CD4-positive, alpha-beta T cell (primary cell): ENCODE measurements around the gene PKD1L1. TPM values are rescaled to one million over a fixed set of nuclear protein-coding genes. Genes with fewer than 3 reads are reported as not detected.

Source experiments
- ATAC-seq: fragments of 200-7000 bp; cut with Tn5 transposase; one replicate; pipeline ENCODE4 v1.10.0; 2022; ENCODE audit warnings: mild to moderate bottlenecking; ENCODE audit not compliant: poor library complexity
- CTCF ChIA-PET: fragments of 350-600 bp; sonication (Branson Sonifier 250); formaldehyde crosslinking; loops from one replicate; lab custom pipeline; 2021; ENCODE audit warnings: antibody characterized with exemption, inconsistent platforms; lab: Charles Lee
- POLR2A ChIA-PET: fragments of 350-600 bp; sonication (Branson Sonifier 250); formaldehyde crosslinking; loops from one replicate; lab custom pipeline; 2021; ENCODE audit warnings: antibody characterized with exemption, inconsistent platforms; lab: Charles Lee
- DNase-seq, 14 experiments: peaks; one replicate each; pipeline ENCODE4 v3.0.0-alpha.2; 2013 to 2020; ENCODE audit warnings: mixed read lengths in 2 of 14
- H3K27ac ChIP-seq, 2 donors: one replicate each; pipeline versions ENCODE4 v1.5.1 to v1.7.0; 2013; ENCODE audit warnings: low read length in 2 of 2, low read depth in 1 of 2, mild to moderate bottlenecking in 1 of 2
- H3K27me3 ChIP-seq, 2 experiments: 1 replicate in 1 of 2; 2 replicates in 1 of 2; pipeline versions ENCODE4 v1.6.1 to v1.7.0; 2013; ENCODE audit warnings: low read length in 2 of 2, control low read depth in 1 of 2, mild to moderate bottlenecking in 1 of 2, moderate library complexity in 1 of 2; ENCODE audit not compliant: insufficient read depth in 2 of 2, control insufficient read depth in 1 of 2
- H3K36me3 ChIP-seq: one replicate; pipeline ENCODE4 v1.6.1; 2013; ENCODE audit warnings: low read length, control low read depth; ENCODE audit not compliant: insufficient read depth
- H3K4me1 ChIP-seq: one replicate; pipeline ENCODE4 v1.6.1; 2013; ENCODE audit warnings: low read length, control low read depth; ENCODE audit not compliant: insufficient read depth
- H3K4me3 ChIP-seq: one replicate; pipeline ENCODE4 v1.5.1; 2013; ENCODE audit warnings: mild to moderate bottlenecking, low read length, moderate library complexity
- H3K9me3 ChIP-seq, 2 experiments: 1 replicate in 1 of 2; 2 replicates in 1 of 2; pipeline versions ENCODE4 v1.6.1 to v1.7.0; 2013; ENCODE audit warnings: low read length in 2 of 2, mild to moderate bottlenecking in 2 of 2, control low read depth in 1 of 2, moderate library complexity in 1 of 2; ENCODE audit not compliant: control insufficient read depth in 1 of 2, insufficient read depth in 1 of 2
- H3K27ac Mint-ChIP-seq: one replicate; pipeline ENCODE4 v1.8.0; 2020; ENCODE audit warnings: mixed read lengths
- H3K27me3 Mint-ChIP-seq: one replicate; pipeline ENCODE4 v1.8.0; 2021; ENCODE audit warnings: mixed read lengths
- H3K36me3 Mint-ChIP-seq: one replicate; pipeline ENCODE4 v1.8.0; 2021; ENCODE audit warnings: low read depth, mixed read lengths
- H3K4me1 Mint-ChIP-seq: one replicate; pipeline ENCODE4 v1.8.0; 2021; ENCODE audit warnings: low read depth, mixed read lengths
- H3K4me3 Mint-ChIP-seq: one replicate; pipeline ENCODE4 v1.8.0; 2020; ENCODE audit warnings: mild to moderate bottlenecking, mixed read lengths
- H3K9me3 Mint-ChIP-seq: one replicate; pipeline ENCODE4 v1.8.0; 2020; ENCODE audit warnings: mixed read lengths
- CTCF ChIP-seq: fragments of 200-600 bp; IDR thresholded peaks from one replicate; pipeline ENCODE4 v1.8.0; 2022; ENCODE audit warnings: antibody characterized with exemption, mild to moderate bottlenecking
- intact Hi-C, 2 experiments: fragments of 100-400 bp; cut with DNase I in 1 of 2; cut with micrococcal nuclease in 1 of 2; formaldehyde crosslinking; loops; one replicate each; pipeline versions ENCODE4 v1.15.1 to v1.9.0; 2023 to 2025; cut with DNase I, micrococcal nuclease
- total RNA-seq, 174 experiments: library from RNA in 2 of 174; stranded (reverse) in 2 of 174; gene quantifications; one replicate each; pipeline ENCODE4 v1.2.3 and lab custom pipeline; 2021 to 2026

The PKD1L1 gene
- total RNA-seq, 2 experiments from 2014 or later: 0.20 to 0.25 TPM

GRCh38 chr7:47908720-47909119 is 39.5 kb downstream of the PKD1L1 start:
- H3K9me3 ChIP-seq: no peaks in the 10 kb centered on the region
- H3K27ac ChIP-seq: no peak overlapping the region
- Mint-ChIP-seq H3K27ac (no peak overlapping the region), H3K36me3 (no peaks in the 10 kb centered on the region), H3K9me3 (no peaks in the 10 kb centered on the region), H3K4me1 (no peaks in the 10 kb centered on the region), H3K27me3 (no peaks in the 10 kb centered on the region), H3K4me3 (no peak overlapping the region)
- ChIA-PET CTCF (no interaction called here), POLR2A (no interaction called here)
- DNase-seq (no peak), ATAC-seq (no peak)
- no peaks in the 10 kb centered on the region for H3K36me3 ChIP-seq
- no peak for TF ChIP-seq CTCF
- no peaks in the 10 kb centered on the region for H3K4me1 ChIP-seq
- intact Hi-C loops: no loop called here
- no peak overlapping the region for H3K4me3 ChIP-seq
- no peaks in the 10 kb centered on the region for H3K27me3 ChIP-seq

GRCh38 chr7:47907981-47908616 is 40.2 kb downstream of the PKD1L1 start:
- intact Hi-C loops: no loop called here
- CTCF ChIA-PET: no interaction called here
- Mint-ChIP-seq H3K36me3 (no peaks in the 10 kb centered on the region), H3K9me3 (no peaks in the 10 kb centered on the region), H3K27me3 (no peaks in the 10 kb centered on the region), H3K27ac (no peak overlapping the region), H3K4me1 (no peaks in the 10 kb centered on the region), H3K4me3 (no peak overlapping the region)
- H3K36me3 ChIP-seq: no peaks in the 10 kb centered on the region
- DNase-seq (no peak), ATAC-seq (no peak)
- no peaks in the 10 kb centered on the region for H3K27me3 ChIP-seq
- POLR2A ChIA-PET: no interaction called here
- H3K27ac ChIP-seq: no peak overlapping the region
- no peak overlapping the region for H3K4me3 ChIP-seq
- H3K9me3 ChIP-seq: no peaks in the 10 kb centered on the region
- no peaks in the 10 kb centered on the region for H3K4me1 ChIP-seq
- no peak for TF ChIP-seq CTCF

GRCh38 chr7:47906883-47907282 is 41.4 kb downstream of the PKD1L1 start:
- no peaks in the 10 kb centered on the region for H3K4me1 ChIP-seq
- intact Hi-C loops: no loop called here
- DNase-seq (no peak), ATAC-seq (no peak)
- H3K9me3 Mint-ChIP-seq: no peaks in the 10 kb centered on the region
- H3K36me3 Mint-ChIP-seq: no peaks in the 10 kb centered on the region
- H3K4me3 Mint-ChIP-seq: no peak overlapping the region
- H3K4me3 ChIP-seq: no peak overlapping the region
- no peak overlapping the region for H3K27ac ChIP-seq
- no peaks in the 10 kb centered on the region for H3K36me3 ChIP-seq
- H3K27me3 Mint-ChIP-seq: no peaks in the 10 kb centered on the region
- TF ChIP-seq CTCF: no peak
- H3K27me3 ChIP-seq: no peaks in the 10 kb centered on the region
- H3K4me1 Mint-ChIP-seq: no peaks in the 10 kb centered on the region
- no peaks in the 10 kb centered on the region for H3K9me3 ChIP-seq
- H3K27ac Mint-ChIP-seq: no peak overlapping the region
- POLR2A ChIA-PET: no interaction called here
- CTCF ChIA-PET: no interaction called here
